GM19240 (cell line): ENCODE results near the gene BRD9.
"Not testable (repeated sequence)": the region's sequence is repeated elsewhere in the genome, so short reads cannot be mapped to it uniquely, and the experiment has no call there.

Source experiments
- DNase-seq: peaks from one replicate; pipeline ENCODE4 v3.0.0; 2011; ENCODE audit warnings: low spot score; ENCODE audit not compliant: insufficient read length

Gene BRD9

DNA sequence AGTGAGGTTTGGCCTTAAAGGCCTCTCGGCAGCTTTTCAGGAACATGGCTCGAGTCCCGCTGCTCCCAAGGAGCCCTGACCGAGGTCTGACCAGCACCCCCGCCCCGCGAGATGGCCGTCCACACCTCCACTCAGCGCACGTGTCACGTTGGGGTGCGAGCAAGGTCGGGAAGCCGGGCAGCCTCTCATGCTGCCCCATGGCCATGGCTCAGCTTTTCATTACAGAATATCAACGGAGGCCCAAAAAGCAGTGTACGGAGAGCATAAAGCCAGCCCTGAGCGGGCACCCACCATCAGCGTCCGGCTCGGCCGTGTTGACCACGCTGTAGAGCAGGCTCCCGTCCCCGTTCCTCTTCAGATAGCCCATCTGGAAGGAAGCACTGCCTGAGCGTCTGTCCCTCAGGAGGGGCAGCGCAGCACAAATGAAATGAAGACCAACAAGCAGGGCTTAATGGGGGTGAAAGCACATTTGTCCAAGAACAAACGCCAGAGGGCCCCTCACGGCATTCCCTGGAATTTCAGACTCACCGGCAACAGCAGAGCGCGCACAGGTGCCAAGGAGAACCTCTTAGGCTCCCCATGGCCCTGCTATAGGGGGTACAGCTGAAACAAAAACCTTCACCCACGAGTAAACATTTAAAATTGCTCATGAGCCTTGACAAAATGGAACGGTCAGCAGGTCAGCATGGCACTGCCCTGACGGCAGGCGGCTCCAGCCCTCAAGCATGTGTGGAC, 11.6 kb downstream of the BRD9 start:
- no peak for DNase-seq

GRCh38 chr5:878677-879076, 13.9 kb downstream of the BRD9 start:
- DNase-seq = not testable (repeated sequence)

DNA sequence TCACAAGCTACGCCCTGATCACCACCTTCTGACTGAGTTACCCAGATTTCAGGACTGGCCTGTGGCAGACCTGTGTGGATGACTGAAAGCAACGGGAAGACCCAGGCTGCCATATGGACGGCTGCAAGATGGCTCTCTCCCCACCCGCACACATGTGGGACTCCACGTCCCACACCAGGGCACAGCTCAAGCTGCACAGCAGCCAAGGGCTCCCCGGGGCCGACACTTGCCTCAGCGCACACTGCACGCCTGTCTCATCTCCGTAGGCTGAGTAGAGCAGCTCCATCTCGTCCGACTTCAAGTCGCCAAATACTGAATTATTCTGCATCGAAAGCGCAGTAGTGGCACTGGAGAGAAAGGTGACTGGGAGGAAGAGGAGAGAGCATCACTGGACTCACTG, 14.5 kb downstream of the BRD9 start:
- no peak for DNase-seq

DNA sequence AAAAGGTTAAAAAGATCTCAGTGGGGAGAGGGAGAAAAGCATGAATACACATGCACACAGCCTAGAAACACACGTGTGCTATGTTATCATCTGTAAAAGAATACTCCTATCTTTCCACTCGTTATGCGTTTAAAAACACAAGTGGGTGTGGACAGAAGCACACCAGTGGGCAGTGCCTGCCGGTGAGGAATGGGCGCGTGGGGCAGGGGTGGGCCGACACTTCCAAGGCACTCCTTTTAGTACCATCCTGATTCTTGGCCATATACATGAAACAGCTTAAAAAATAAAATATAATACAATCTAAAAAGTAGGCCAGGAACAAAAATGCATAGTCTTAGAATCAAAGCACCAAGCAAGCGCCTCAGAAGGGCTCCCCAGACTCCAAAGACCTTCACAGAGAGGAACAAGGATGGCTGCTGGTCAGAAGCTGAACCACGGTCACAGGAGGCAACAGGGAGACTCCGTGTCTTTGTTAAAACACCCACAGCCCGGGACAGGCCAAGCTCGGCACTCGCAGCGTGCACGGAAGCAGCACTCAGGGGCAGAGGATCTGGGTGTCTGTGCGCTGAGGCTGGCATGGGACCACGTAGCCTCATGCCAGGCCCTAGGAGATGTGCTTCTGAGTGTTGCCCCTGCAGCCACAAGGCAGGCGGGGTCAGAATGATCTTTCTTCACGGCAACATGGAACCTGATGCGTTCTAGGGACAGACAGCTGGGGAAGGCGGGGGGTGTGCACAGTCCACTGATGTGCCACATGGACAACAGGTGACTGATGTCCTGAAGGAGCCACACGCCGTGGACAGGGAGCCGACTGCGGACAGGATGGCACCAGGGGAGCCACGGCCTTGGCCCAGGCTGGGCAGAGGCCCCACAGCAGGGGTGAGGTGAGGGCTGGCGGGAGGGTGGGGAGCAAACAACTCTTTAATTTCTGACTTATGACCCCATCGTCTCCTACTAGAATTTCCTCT, 15.9 kb downstream of the BRD9 start:
- no peak for DNase-seq

DNA sequence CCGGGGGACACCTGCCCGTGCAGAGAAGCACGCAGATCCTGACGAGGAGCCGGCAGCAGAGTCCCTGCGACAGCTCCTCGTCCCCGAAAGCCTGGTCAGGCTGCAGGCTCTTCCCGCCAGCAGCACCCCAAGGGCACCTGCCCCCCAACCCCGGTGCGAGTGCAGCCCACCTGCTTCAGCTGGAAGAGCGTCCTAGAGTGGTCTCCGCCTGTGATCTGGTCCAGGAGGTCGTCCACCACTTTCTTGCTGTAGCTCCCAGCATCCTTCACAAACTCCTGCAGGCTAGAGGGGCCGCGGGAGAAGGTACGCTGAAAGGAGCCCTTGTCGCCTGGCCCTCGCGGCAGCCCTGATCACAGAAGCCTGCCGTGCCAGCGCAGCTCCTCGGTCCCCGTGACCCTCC, 16.7 kb downstream of the BRD9 start:
- no peak for DNase-seq

DNA sequence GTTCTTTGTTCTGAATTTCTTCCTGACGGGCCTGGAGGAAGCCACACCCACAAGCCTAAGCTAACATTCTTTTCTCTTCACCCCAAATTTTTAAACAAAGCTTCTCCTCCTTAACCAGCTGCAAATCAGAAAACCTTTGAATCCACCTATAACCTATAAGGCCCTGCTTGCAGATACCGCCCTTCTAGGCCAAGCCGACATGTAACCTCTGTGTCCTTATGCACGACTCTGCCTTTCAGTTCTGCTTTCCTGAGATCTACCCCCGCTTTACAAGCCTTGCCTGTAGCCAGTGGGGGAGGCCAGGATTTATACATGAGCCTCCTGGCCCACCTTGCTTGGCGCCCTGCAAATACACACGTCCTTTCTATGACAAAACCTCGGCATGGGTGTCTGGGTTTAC, 19.3 kb downstream of the BRD9 start:
- no peak for DNase-seq

DNA sequence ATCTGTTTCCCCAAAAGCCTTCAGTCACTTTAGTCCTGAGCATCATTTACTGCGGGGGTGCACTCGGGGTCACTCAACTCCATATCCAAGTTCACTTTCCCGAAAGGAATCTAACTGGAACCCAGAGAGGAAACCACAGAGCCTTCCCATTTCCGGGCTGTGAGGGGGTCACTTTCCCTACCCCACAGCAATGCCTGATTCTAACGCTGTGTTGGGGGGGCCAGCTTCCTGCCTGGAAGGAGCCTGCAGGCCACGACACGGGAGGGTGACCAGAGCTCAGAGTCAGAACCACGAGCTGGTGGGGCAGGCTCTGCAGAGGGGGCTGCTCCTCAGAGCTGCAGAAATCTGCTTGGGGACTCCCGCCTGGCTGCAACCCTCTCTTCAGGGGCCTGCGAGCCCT, 20.3 kb downstream of the BRD9 start:
- no peak for DNase-seq

DNA sequence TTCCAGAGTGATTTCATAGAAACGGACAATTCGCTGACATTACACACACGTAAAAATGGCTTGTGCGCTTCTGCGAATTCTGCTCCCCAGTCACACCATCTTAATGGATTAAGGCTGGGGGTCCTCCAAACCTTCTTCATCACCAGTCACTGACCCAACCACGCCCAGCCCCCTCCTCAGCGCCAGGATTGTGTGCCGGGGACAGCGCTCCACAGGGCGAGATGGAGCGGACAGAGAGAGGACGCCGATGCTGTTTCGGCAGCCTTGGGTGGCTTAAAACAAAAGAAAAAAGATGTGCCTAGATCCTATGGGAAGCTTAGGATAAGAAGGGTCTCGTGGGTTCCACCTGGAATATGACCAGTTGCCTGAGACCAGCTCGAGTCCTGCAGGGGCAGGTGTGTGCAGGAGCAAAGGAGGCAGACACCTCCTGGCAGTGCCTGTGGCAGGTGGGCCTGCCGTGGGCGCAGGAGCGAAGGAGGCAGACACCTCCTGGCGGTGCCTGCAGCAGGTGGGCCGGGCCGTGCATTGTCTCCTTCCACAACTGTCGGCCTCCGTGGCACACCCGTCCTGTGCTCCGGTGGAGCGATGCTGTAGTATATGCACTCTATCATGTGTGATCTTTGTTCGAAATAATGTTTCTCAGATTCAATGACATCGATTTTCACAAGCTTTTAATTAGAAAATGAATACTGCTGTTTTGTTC, 20.9 kb downstream of the BRD9 start:
- no peak for DNase-seq

DNA sequence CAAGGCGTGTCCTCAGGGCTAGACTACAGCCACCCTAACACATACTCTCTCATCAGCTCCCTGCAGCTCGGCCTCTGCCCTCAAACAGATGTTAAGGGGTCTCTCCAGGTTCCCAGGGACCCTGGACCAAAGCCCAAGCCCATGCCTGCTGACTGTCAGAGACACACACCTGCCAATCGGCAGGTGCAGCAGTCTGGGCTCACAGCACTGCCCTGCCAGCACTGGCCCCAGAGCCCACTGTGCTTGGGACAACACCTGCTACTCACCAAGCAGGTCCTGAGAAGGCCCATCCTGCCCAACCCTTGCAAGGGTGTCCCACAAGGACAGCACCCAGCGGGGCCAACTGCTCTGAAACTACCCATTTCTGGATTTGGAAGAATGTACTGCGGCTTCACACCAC, 21.6 kb downstream of the BRD9 start:
- DNase-seq = no peak

GRCh38 chr5:868428-869135, 24.0 kb downstream of the BRD9 start:
- DNase-seq = no peak

GRCh38 chr5:867300-867870, 25.2 kb downstream of the BRD9 start:
- no peak for DNase-seq

- DNase-seq = no peak
Observed at GRCh38 chr5:865771-866170, 26.8 kb downstream of the BRD9 start.

- DNase-seq = no peak
Observed at GRCh38 chr5:865168-865521, 27.5 kb downstream of the BRD9 start.

GRCh38 chr5:864492-865167, 28.0 kb downstream of the BRD9 start:
- no peak for DNase-seq

DNA sequence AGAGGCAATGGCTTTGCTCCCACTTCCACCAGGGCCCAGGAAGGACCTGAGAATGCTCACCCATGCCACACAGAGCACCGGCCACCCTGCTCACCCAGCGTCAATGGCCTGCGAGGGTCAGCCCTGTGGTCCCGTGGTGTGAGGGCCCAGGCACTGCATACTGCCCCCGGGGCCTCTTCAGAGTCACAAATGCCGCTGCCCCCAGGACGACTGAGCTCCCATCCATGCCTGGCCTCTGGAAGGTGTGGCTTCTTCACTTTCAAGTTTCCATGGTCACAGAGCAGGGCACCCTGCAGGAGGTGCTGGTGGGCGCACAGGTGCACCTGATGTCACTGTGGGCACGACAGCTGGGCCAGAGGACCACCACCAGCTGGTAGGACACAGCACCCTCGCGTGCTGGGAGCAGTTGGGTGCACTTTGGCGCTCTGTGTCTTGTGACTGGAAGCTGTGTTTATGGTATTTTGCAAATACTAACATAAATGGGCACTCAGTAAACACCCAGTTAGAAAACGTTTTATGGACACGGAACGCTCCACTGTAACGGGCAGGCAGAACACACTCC, 29.3 kb downstream of the BRD9 start:
- no peak for DNase-seq

DNA sequence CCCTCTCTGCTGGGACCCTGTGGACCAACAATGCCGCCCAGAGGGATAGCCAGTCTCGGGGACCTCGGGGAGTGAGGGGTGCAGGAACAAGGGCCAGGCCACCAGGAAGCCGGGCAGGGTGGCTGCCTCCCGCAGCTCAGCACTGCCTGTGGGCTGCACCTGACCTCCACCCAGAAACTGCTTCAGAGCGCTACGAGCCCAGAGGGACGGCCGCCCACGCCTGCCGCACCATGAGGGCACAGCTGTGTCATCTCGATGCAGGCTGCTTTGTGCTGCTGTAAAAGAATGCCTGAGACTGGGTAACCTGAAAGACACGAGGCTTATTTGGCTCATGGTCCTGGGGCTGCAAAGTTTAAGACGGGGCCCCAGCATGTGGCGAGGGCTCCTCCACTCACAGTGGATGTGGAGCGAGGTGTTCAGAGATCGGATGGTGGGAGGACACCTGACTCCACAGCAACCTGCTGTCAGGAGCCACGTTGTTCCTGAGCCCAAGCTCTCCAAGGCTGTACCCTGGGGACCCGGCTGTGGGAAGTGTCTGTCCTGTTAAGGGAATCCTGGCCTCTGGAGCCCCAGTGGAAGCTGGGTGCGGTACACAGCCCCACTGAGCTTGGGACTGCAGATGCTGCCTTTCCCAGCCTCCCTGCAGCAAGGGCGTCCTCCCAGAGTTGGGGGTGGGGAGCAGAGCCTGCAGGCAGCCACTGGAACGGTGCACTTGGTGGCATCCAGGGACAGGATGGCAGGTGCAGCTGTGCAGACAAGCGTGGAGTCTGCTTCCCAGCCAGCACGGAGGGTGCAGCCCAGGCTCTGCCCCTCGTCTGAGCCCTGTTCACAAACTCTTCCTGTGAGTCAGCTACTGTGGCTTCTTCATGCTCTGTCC, 30.0 kb downstream of the BRD9 start:
- no peak for DNase-seq

DNA sequence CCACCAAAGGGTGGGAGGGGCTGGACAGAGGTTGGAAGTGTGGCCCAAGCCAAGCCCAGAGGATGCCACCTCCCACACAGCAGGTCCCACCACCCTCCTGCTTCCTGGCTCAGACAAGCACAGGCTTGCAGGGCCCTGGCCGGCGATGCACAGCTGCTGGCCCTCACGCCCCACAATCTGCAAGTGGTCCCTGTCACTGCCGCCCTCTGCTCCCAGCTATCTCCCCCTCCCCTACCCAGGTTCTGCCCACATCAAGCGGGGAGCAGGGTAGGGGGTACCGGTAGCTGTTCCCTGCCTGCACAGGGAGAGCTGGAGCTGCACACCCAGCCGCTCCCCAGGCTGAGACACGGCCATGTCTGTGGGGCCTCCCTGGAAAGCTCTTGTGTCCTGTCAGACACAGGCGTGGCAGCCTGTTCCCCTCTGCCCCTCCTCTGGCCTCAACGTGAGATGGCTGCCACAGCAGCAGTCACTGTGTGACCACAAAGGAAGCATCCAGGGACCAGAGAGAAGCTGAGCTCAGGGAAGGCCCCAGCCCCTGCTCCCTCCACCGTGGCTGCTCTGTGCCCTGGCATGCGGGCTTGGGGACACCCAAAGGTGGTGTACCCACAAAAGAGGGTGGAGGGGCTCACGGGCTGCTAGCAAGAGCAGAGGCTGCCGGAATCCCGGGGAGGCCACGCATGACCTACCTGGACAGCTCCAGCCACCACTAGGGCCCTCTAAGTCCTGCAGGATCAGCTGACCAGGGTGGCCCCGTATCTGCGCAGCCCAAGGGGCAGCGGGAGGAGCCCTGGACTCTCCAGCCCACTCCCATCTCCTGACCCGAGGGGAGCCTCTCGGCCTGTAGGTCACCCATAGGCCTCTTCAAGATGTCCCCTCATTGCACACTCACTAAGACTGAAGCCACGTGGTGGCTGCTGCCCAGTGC, 30.9 kb downstream of the BRD9 start:
- DNase-seq = no peak

GRCh38 chr5:860506-861150, 32.0 kb downstream of the BRD9 start:
- DNase-seq = no peak
